Ishikawa (cell line): Measurements from ENCODE around the gene ABCC6.

Source experiments
- CEBPB ChIP-seq: IDR thresholded peaks from 2 replicates; pipeline ENCODE4 v1.6.1; 2012
- CREB1 ChIP-seq: IDR thresholded peaks from 2 replicates; pipeline ENCODE4 v1.6.1; 2012; ENCODE audit warnings: low read depth
- EGR1 ChIP-seq: IDR thresholded peaks from 2 replicates; pipeline ENCODE4 v1.6.1; 2012
- EP300 ChIP-seq: IDR thresholded peaks from 2 replicates; pipeline ENCODE4 v1.6.1; 2012; ENCODE audit warnings: borderline replicate concordance
- FOXM1 ChIP-seq: IDR thresholded peaks from 2 replicates; pipeline ENCODE4 v1.6.1; 2012; ENCODE audit warnings: low read depth, borderline replicate concordance
- MAX ChIP-seq: IDR thresholded peaks from 2 replicates; pipeline ENCODE4 v1.6.1; 2012
- NFIC ChIP-seq: IDR thresholded peaks from 2 replicates; pipeline ENCODE4 v1.6.1; 2012
- RAD21 ChIP-seq: IDR thresholded peaks from 2 replicates; pipeline ENCODE4 v1.6.1; 2012; ENCODE audit warnings: low read depth
- TAF1 ChIP-seq: IDR thresholded peaks from 2 replicates; pipeline ENCODE4 v1.6.1; 2012; ENCODE audit warnings: low read depth, mild to moderate bottlenecking
- TCF12 ChIP-seq: IDR thresholded peaks from 2 replicates; pipeline ENCODE4 v1.6.1; 2012; ENCODE audit warnings: low read depth
- TEAD4 ChIP-seq: IDR thresholded peaks from 2 replicates; pipeline ENCODE4 v1.6.1; 2012
- USF1 ChIP-seq: IDR thresholded peaks from 2 replicates; pipeline ENCODE4 v1.6.1; 2012
- YY1 ChIP-seq: IDR thresholded peaks from 2 replicates; pipeline ENCODE4 v1.6.1; 2012; ENCODE audit warnings: low read depth
- ZBTB7A ChIP-seq: IDR thresholded peaks from 2 replicates; pipeline ENCODE4 v1.6.1; 2012; ENCODE audit warnings: low read depth
- TF ChIP-seq, protein P1 (sequence below): IDR thresholded peaks from 2 replicates; pipeline ENCODE4 v1.6.1; 2012; ENCODE audit warnings: low read depth, mild to moderate bottlenecking

ABCC6 gene

DNA sequence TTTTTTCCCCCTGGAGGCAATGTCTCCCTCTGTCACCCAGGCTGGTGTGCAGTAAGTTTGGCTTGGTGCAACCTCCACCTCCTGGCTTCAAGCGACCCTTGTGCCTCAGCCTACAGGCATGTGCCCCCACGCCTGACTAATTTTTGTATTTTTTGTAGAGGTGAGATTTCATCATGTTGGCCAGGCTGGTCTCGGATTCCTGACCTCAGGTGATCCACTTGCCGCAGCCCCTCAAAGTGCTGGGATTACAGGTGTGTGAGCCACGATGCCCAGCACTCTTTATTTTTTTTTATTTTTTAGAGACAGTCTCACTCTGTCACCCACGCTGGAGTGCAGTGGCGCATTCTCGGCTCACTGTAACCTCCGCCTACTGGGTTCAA is 113.2 kb downstream of the ABCC6 start:
- TF ChIP-seq, protein P1, sequence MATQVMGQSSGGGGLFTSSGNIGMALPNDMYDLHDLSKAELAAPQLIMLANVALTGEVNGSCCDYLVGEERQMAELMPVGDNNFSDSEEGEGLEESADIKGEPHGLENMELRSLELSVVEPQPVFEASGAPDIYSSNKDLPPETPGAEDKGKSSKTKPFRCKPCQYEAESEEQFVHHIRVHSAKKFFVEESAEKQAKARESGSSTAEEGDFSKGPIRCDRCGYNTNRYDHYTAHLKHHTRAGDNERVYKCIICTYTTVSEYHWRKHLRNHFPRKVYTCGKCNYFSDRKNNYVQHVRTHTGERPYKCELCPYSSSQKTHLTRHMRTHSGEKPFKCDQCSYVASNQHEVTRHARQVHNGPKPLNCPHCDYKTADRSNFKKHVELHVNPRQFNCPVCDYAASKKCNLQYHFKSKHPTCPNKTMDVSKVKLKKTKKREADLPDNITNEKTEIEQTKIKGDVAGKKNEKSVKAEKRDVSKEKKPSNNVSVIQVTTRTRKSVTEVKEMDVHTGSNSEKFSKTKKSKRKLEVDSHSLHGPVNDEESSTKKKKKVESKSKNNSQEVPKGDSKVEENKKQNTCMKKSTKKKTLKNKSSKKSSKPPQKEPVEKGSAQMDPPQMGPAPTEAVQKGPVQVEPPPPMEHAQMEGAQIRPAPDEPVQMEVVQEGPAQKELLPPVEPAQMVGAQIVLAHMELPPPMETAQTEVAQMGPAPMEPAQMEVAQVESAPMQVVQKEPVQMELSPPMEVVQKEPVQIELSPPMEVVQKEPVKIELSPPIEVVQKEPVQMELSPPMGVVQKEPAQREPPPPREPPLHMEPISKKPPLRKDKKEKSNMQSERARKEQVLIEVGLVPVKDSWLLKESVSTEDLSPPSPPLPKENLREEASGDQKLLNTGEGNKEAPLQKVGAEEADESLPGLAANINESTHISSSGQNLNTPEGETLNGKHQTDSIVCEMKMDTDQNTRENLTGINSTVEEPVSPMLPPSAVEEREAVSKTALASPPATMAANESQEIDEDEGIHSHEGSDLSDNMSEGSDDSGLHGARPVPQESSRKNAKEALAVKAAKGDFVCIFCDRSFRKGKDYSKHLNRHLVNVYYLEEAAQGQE = no peak
- TF ChIP-seq EP300 (0 out of 2 replicates have a peak, but pooled peaks have one; percentile 33), TEAD4 (peak; percentile 27; the same call in 1 of the 2 replicates)

DNA sequence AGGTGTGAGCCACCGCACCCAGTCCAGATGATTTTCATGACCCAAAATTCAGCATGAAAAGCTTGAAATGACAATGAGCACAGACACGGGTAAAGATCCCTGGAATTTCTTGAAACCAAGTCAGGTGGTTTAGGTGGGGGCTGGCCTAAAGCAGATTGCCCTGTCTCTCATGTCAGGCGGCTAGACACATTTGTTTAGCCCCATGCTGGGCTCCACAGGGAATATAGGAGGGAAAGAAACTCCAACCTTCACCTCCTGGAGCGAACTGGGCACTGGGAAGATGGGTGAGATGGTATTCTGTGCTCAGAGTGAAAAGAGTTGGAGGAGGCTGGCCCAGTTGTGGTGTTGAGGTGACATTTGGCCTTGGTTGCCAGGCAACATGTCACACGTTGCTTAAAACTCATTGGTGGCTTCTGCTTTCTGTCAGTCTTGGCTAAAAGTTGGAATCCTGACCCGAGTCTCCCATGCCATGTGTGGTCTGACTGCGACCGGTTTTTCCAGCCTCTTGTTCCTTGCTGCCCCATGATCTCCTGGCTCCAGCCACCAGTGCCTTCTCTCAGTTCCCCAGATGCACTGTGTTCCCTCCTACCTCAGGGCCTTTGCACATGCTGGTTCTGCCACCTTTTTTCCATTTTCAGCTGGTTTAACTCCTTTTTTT is 113.7 kb downstream of the ABCC6 start:
- peak; percentile 90 for TF ChIP-seq NFIC
- no peak for TF ChIP-seq YY1
- TF ChIP-seq EP300 = peak; percentile 89
- TF ChIP-seq CEBPB = peak; percentile 47; the same call in 1 of the 2 replicates
- TF ChIP-seq, protein P1 = no peak
- peak; percentile 73 for TF ChIP-seq FOXM1
- peak; percentile 56 for TF ChIP-seq MAX
- no peak for TF ChIP-seq ZBTB7A
- peak; percentile 91 for TF ChIP-seq TCF12
- TF ChIP-seq TEAD4 = peak; percentile 86
- no peak for TF ChIP-seq TAF1
- TF ChIP-seq CREB1 = no peak
- peak; percentile 67 for TF ChIP-seq USF1

GRCh38 chr16:16108759-16109158 is 114.5 kb downstream of the ABCC6 start:
- peak; percentile 62 for TF ChIP-seq TEAD4
- TF ChIP-seq EP300 = peak; percentile 71; the same call in 1 of the 2 replicates
- TF ChIP-seq TAF1 = no peak
- TF ChIP-seq EGR1 = no peak
- TF ChIP-seq NFIC = peak; percentile 79
- peak; percentile 69; the same call in 1 of the 2 replicates for TF ChIP-seq TCF12
- TF ChIP-seq CREB1 = no peak

GRCh38 chr16:16107839-16108238 is 115.5 kb downstream of the ABCC6 start:
- TF ChIP-seq CREB1 (no peak), TEAD4 (no peak), EGR1 (no peak), MAX (no peak)

GRCh38 chr16:16106466-16106865 is 116.8 kb downstream of the ABCC6 start:
- TF ChIP-seq TEAD4 = no peak
- no peak for TF ChIP-seq USF1
- TF ChIP-seq, protein P1 = no peak
- no peak for TF ChIP-seq RAD21
- no peak for TF ChIP-seq YY1
- no peak for TF ChIP-seq MAX
- TF ChIP-seq CEBPB = no peak
- no peak for TF ChIP-seq NFIC
- no peak for TF ChIP-seq CREB1
- TF ChIP-seq EGR1 = no peak
- TF ChIP-seq FOXM1 = no peak
- no peak for TF ChIP-seq EP300
- no peak for TF ChIP-seq ZBTB7A
- TF ChIP-seq TCF12 = no peak
- TF ChIP-seq TAF1 = no peak
